Measurements from ENCODE around the gene FLACC1.
"Not testable (repeated sequence)": the region's sequence is repeated elsewhere in the genome, so short reads cannot be mapped to it uniquely, and the experiment has no call there.

Gene FLACC1

GRCh38 chr2:201254081-201254730, 102.9 kb downstream of the FLACC1 start:
- DNase-seq (ENCODE audit: low read depth): no peak

DNA sequence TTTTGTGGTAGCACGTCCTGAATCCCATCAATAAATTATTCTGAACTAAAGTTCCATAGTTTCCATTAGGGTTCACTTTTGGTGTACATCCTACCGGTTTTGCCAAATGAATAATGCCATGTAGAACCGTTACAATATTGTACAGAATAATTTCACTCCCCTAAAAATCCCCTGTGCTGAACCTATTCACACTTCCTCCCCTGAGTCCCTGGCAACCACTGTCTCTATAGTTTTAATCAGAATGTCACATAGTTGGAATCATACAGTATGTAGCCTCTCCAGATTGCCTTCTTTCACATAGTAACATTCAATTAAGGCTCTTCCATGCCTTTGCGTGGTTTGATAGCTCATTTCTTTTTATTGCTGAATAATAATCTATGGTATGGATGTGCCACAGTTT, 106.4 kb downstream of the FLACC1 start:
- DNase-seq (ENCODE audit: low read depth): no peak

- DNase-seq (ENCODE audit: low read depth): no peak
These were observed 107.3 kb downstream of the FLACC1 start for GRCh38 chr2:201249889-201250288.

DNA sequence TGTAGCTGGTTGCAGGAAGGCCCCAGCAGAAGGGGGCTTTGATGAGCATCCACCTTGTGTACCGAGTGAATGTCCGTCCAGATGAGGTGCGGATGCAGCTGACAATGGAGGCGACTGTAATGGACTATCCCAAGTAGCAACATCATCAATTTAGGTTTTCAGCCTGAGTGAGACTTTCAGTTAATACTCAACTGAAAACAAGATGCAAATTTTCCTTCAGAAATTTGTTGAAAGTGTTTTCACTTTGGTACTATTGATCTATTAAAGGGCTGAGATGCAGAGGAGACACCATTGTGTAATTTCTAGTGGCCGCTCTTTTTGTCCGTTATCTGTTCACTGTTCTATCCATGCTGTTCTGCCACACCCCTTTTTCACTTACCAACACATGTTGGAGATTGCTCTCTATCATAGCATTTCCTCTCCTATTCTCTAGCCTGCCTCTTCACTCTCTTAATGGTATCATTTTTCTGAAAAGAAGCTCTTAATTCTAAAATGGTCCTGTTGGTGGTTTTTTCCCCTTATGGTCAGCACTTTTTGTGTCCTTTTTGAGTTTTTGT, 108.8 kb downstream of the FLACC1 start:
- no peak for DNase-seq (ENCODE audit: low read depth)

- DNase-seq (ENCODE audit: low read depth): no peak
These were observed 110.9 kb downstream of the FLACC1 start for GRCh38 chr2:201246280-201246679.

DNA sequence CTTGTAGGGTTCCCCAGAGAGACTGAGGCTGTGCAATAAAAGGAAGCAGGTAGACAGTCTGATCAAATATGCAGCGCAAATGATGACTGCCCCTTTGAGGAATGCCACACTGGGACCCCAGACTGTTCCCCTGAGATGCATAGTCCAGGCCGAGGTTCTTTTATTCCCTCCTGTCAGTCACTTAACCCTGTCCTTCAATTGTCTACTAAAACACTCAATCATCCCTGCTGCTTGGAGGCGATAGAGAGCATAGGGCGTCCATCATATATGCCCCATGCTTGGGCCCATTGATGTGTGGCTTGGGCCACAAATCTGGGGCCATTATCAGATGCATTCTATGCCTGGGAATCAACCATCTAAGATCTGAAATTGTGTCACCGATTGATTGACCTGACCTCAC, 112.3 kb downstream of the FLACC1 start:
- no peak for DNase-seq (ENCODE audit: low read depth)

- DNase-seq (ENCODE audit: low read depth): no peak
These were observed 114.4 kb downstream of the FLACC1 start for GRCh38 chr2:201242571-201243277.

GRCh38 chr2:201239167-201239935, 117.8 kb downstream of the FLACC1 start:
- DNase-seq (ENCODE audit: low read depth): not testable (repeated sequence)
